Muscle of leg (tissue), 11 donors: Measurements from ENCODE around the gene USP32. TPM values are rescaled to one million over a fixed set of nuclear protein-coding genes. Genes with fewer than 3 reads are reported as not detected.
"Not testable (repeated sequence)": the region's sequence is repeated elsewhere in the genome, so short reads cannot be mapped to it uniquely, and the experiment has no call there.

ENCODE experiments used
- DNase-seq: peaks from one replicate; pipeline ENCODE4 v3.0.0; 2013
- H3K27ac ChIP-seq: one replicate; pipeline ENCODE4 v1.5.1; 2013; ENCODE audit warnings: mild to moderate bottlenecking, low read length, control low read depth
- H3K27me3 ChIP-seq: one replicate; pipeline ENCODE4 v1.6.1; 2013; ENCODE audit warnings: low read length; ENCODE audit not compliant: control insufficient read depth, insufficient read depth
- H3K36me3 ChIP-seq: one replicate; pipeline ENCODE4 v1.6.1; 2013; ENCODE audit warnings: low read length; ENCODE audit not compliant: control insufficient read depth, insufficient read depth
- H3K4me1 ChIP-seq: one replicate; pipeline ENCODE4 v1.6.1; 2013; ENCODE audit warnings: low read length; ENCODE audit not compliant: control insufficient read depth, insufficient read depth
- H3K4me3 ChIP-seq: one replicate; pipeline ENCODE4 v1.5.1; 2013; ENCODE audit warnings: low read length, control low read depth
- H3K9me3 ChIP-seq: replicated peaks from 2 replicates; pipeline ENCODE4 v1.6.1; 2013; ENCODE audit warnings: low read depth, low read length; ENCODE audit not compliant: control insufficient read depth
- WGBS: methylation state at CpG from one replicate; pipeline ENCODE4 v1.1.5; 2013; ENCODE audit warnings: missing lambda C conversion rate; ENCODE audit not compliant: insufficient coverage; 5-methylcytosine and 5-hydroxymethylcytosine counted together
- polyA plus RNA-seq, 8 donors: library from polyadenylated mRNA; unstranded; fragments of 120-200 nt; gene quantifications; one replicate each; pipeline versions ENCODE4 v1.2.1 to v1.2.3, GENCODE V29; 2013; ENCODE audit warnings: inconsistent platforms in 1 of 8, low replicate concordance in 1 of 8; ENCODE audit not compliant: insufficient read length in 8 of 8, insufficient read depth in 1 of 8
- total RNA-seq: library from RNA; stranded (reverse); fragments of 120-200 nt; gene quantifications from one replicate; pipeline ENCODE4 v1.2.4, GENCODE V29; 2013

USP32 gene
- total and polyA plus RNA-seq, 9 donors, result 16.7 to 26.9 (median 23.2) TPM

DNA sequence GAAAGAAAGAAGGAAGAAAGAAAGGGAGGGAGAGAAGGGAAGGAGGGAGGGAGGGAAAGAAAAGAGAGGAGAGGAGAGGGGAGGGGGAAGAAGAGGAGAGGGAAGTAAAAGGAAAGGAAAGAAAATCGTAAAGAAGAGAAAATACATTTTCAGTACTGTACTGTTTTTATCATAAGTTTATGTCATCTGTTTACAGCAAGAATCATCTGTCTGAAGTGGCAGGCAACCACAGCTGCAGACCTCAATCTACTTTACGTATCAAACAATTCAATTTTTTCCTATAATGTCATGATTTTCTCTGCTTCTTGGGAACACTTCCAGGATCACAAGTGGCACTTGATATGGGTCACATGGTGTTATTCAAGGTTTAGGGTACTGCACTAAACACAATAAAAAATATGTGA, 58.3 kb downstream of the USP32 start:
- no peak overlapping the region for H3K4me3 ChIP-seq
- H3K36me3 ChIP-seq, result peaks cover 3% of the 10 kb centered on the region
- no peaks in the 10 kb centered on the region for H3K9me3 ChIP-seq
- DNase-seq, result peak; percentile 28
- no peaks in the 10 kb centered on the region for H3K4me1 ChIP-seq
- no CpG with 5 or more reads among the region's 2 CpGs for WGBS
- no peak overlapping the region for H3K27ac ChIP-seq
- H3K27me3 ChIP-seq, result no peaks in the 10 kb centered on the region

DNA sequence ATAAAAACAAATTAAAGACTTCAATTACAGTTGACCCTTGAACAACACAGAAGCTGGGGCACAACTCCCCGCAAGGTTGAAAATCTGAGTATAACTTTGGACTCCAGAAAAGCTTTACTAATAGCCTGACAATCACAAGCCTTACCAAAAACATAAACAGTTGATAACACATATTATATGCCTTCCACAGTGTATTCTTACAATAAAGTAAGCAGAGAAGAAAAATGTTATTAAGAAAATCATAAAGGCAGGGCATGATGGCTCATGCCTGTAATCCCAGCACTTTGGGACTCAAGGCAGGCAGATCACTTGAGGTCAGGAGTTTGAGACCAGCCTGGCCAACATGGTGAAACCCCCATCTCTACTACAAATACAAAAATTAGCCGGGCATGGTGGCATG, 58.9 kb downstream of the USP32 start:
- not testable (repeated sequence) for H3K36me3 ChIP-seq, H3K4me1 ChIP-seq, H3K4me3 ChIP-seq, H3K9me3 ChIP-seq, H3K27ac ChIP-seq, H3K27me3 ChIP-seq, DNase-seq
- WGBS, result no CpG with 5 or more reads among the region's 2 CpGs

DNA sequence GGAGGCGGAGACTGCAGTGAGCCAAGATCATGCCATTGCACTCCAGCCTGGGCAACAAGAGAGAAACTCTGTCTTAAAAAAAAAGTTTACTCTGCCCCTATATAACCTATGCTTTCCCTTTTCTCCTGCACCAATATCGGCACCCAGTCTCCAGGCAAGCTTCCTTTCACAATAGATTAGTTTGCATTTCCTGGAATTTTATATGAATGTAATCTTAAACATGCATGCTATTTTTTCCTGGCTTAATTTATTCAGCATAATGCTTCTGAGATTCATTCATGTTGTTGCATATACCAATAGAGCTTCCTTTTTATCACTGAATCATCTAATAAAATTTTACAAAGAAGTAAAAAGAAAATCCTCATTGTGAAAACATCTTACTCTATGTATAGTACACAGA, 59.4 kb downstream of the USP32 start:
- no peak overlapping the region for H3K4me3 ChIP-seq

GRCh38 chr17:60330731-60331130, 61.2 kb downstream of the USP32 start:
- Histone ChIP-seq H3K9me3 (no peaks in the 10 kb centered on the region), H3K27me3 (no peaks in the 10 kb centered on the region), H3K27ac (no peak overlapping the region), H3K4me3 (no peak overlapping the region), H3K4me1 (no peaks in the 10 kb centered on the region), H3K36me3 (peaks cover 10% of the 10 kb centered on the region)
- DNase-seq, result no peak
- WGBS, result no CpG with 5 or more reads among the region's 1 CpG

More for the DNA sequence above, 59.4 kb downstream of the USP32 start:
- no peak overlapping the region for H3K27ac ChIP-seq
- no peaks in the 10 kb centered on the region for H3K9me3 ChIP-seq
- no peak for DNase-seq
- no CpG with 5 or more reads among the region's 2 CpGs for WGBS
- H3K36me3 ChIP-seq, result peaks cover 10% of the 10 kb centered on the region
- no peaks in the 10 kb centered on the region for H3K4me1 ChIP-seq
- H3K27me3 ChIP-seq, result no peaks in the 10 kb centered on the region

GRCh38 chr17:60328679-60329078, 63.3 kb downstream of the USP32 start:
- WGBS, result 85% methylated on average over 6 of the region's 9 CpGs
- Histone ChIP-seq H3K36me3 (peaks cover 10% of the 10 kb centered on the region), H3K4me3 (no peak overlapping the region), H3K27ac (no peak overlapping the region), H3K9me3 (no peaks in the 10 kb centered on the region), H3K4me1 (no peaks in the 10 kb centered on the region), H3K27me3 (no peaks in the 10 kb centered on the region)
- DNase-seq, result no peak

DNA sequence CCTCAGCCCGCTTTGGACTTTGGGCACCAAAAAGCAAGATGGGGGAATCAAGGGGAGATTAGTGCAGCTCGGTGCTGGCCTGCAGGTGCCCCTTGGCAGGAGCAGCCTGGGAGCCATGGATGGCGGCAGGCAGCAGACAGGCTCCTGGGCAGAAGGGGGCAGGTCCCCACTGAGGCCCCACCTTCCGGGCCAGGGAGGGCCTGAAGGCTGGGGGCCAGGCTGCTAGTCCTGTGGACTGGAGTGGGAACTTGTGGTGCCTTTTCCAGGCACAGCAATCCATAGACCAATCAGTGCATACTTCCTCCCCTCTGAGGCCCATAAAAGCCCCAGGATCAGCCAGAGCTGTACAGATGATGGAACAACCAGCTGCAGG, 64.0 kb downstream of the USP32 start:
- Histone ChIP-seq H3K27me3 (no peaks in the 10 kb centered on the region), H3K4me3 (no peak overlapping the region), H3K36me3 (peaks cover 10% of the 10 kb centered on the region), H3K4me1 (no peaks in the 10 kb centered on the region), H3K27ac (no peak overlapping the region), H3K9me3 (no peaks in the 10 kb centered on the region)
- 75% methylated on average over 2 of the region's 4 CpGs for WGBS
- no peak for DNase-seq

DNA sequence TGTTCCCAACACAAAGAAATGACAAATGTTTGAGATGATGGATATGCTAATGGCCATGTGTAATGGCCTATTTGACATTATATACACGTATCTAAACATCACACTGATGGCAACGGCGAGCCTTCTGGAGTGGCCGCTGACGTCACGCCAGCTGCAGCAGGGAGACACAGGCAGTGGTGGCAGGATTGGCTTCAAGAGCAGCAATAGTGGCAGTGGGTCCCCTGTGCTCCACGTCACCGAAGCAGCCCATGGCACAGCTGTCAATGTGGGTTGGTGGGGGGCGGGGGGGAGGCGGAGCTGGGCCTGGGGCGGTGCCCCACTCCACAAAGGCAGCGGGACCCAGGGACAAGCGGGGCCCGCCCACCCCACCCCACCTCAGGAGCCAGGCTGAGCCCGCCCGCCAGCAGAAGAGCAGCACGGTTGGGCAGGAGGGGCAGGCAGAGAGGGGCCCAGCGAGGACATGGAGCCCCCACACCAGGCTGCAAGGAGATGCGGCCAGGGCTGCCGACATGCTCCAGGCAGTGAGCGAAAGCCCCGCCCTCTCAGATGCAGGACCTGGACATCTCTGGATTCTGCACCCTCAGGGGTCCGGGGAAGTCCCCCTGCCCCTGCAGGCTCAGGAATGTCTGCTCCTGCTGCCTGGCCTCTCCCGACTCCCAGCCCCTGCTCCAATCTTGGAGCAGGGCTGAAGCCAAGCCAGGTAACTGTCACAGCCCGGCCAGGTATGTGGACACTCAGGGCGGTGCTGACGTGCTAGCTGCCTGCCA, 64.6 kb downstream of the USP32 start:
- H3K27ac ChIP-seq, result no peak overlapping the region
- no peak overlapping the region for H3K4me3 ChIP-seq
- no peak for DNase-seq
- H3K9me3 ChIP-seq, result no peaks in the 10 kb centered on the region
- H3K4me1 ChIP-seq, result no peaks in the 10 kb centered on the region
- H3K27me3 ChIP-seq, result no peaks in the 10 kb centered on the region
- peaks cover 10% of the 10 kb centered on the region for H3K36me3 ChIP-seq
- WGBS, result 91% methylated on average over 17 of the region's 27 CpGs

GRCh38 chr17:60326702-60327101, 65.2 kb downstream of the USP32 start:
- no peaks in the 10 kb centered on the region for H3K9me3 ChIP-seq
- WGBS, result 100% methylated on average over 1 of the region's 2 CpGs

GRCh38 chr17:60325730-60326524, 66.0 kb downstream of the USP32 start:
- WGBS, result 94% methylated on average over 12 of the region's 13 CpGs
- H3K27me3 ChIP-seq, result no peaks in the 10 kb centered on the region
- no peaks in the 10 kb centered on the region for H3K9me3 ChIP-seq
- H3K4me1 ChIP-seq, result no peaks in the 10 kb centered on the region
- no peak overlapping the region for H3K4me3 ChIP-seq
- DNase-seq, result no peak
- no peak overlapping the region for H3K27ac ChIP-seq
- peaks cover 10% of the 10 kb centered on the region for H3K36me3 ChIP-seq

More at GRCh38 chr17:60326702-60327101, 65.2 kb downstream of the USP32 start:
- no peak overlapping the region for H3K27ac ChIP-seq
- peaks cover 10% of the 10 kb centered on the region for H3K36me3 ChIP-seq
- no peaks in the 10 kb centered on the region for H3K4me1 ChIP-seq
- H3K27me3 ChIP-seq, result no peaks in the 10 kb centered on the region
- no peak overlapping the region for H3K4me3 ChIP-seq
- DNase-seq, result no peak

- Histone ChIP-seq H3K36me3 (peaks cover 9% of the 10 kb centered on the region), H3K27ac (no peak overlapping the region), H3K27me3 (no peaks in the 10 kb centered on the region), H3K4me1 (no peaks in the 10 kb centered on the region), H3K4me3 (no peak overlapping the region), H3K9me3 (no peaks in the 10 kb centered on the region)
- WGBS, result no CpG with 5 or more reads among the region's 1 CpG
- no peak for DNase-seq
These were observed 68.2 kb downstream of the USP32 start for GRCh38 chr17:60323754-60324153.
